KOPT-K1 (cell line): ENCODE results near the gene NR1I2.

Experiments used
- H3K27ac ChIP-seq: fragments of 200-600 bp; sonication (generic); 2 replicates; pipeline ENCODE4 v1.5.1; 2016; ENCODE audit warnings: antibody characterized with exemption, mild to moderate bottlenecking, low read depth, low read length; ENCODE audit not compliant: poor library complexity, severe bottlenecking
- H3K36me3 ChIP-seq: fragments of 200-600 bp; sonication (generic); 2 replicates; pipeline ENCODE4 v1.5.1; 2017; ENCODE audit warnings: antibody characterized with exemption, mild to moderate bottlenecking, low read length, moderate library complexity; ENCODE audit not compliant: insufficient read depth
- H3K9me3 ChIP-seq: fragments of 200-600 bp; sonication (generic); 2 replicates; pipeline ENCODE4 v1.5.1; 2017; ENCODE audit warnings: antibody characterized with exemption, low read length, mild to moderate bottlenecking; ENCODE audit not compliant: insufficient read depth, poor library complexity, severe bottlenecking

NR1I2 gene

DNA sequence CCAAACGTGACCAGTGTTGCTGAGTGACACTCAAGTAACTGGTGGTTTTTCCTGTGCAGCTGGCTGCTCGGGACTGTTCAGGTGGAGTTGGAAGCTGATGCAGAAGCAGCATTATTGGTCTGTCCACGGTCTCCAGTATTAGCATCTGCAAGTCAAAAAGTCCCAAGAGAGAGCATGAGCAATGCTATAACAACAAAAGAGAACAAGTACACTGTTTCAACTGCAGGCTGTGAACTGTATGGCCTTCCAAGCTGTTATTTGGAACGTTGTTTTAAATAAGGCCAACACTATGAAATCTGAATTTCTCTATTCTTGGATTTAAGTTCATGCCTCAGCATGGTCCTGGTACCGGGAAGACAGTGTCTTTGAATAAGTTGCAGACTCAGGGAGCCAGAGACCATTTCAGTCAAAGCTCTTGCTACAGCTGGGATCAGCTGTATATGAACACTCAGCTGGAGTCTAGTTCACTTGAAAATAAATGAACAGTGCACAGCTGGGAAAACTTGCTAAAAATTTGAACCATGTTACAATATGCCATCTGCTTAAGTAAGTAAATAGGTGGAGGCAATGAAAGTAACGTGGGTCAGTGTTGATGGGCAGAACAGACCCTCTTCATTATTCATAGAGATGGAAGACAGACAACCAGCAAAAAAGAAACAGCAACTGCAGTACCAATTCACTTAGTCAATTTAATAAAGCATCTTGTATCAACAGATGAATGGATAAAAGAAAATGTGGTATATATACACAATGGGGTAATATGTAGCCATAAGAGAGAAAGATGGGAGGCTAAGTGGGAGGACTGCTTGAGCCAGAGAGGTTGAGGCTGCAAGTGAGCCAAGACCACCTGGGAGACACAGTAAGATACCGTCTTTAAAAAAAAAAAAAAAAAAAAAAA, 45.1 kb downstream of the NR1I2 start:
- Histone ChIP-seq H3K9me3 (no peaks in the 10 kb centered on the region), H3K36me3 (peaks cover 32% of the 10 kb centered on the region), H3K27ac (no peak overlapping the region)

- Histone ChIP-seq H3K27ac (no peak overlapping the region), H3K9me3 (no peaks in the 10 kb centered on the region), H3K36me3 (peaks cover 34% of the 10 kb centered on the region)
Observed at GRCh38 chr3:119829420-119829819, 47.5 kb downstream of the NR1I2 start.

DNA sequence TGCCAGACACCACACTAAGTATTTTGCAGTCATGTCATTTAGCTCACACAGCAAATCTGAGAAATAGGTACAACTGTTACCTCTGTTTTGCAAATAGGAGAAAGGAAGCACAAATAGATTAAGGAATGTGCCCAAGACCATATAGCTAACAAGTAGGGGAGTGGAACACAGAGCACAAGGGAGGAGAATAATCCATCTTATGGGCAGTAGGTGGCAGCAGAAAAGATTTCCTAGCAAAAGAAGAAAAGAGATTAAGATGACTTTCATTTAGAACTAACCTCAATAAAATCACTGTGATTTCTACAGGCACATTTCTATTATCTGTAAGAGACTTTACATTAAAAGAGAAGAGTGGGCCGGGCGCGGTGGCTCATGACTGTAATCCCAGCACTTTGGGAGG, 49.1 kb downstream of the NR1I2 start:
- Histone ChIP-seq H3K27ac (no peak overlapping the region), H3K36me3 (peaks cover 27% of the 10 kb centered on the region), H3K9me3 (no peaks in the 10 kb centered on the region)

DNA sequence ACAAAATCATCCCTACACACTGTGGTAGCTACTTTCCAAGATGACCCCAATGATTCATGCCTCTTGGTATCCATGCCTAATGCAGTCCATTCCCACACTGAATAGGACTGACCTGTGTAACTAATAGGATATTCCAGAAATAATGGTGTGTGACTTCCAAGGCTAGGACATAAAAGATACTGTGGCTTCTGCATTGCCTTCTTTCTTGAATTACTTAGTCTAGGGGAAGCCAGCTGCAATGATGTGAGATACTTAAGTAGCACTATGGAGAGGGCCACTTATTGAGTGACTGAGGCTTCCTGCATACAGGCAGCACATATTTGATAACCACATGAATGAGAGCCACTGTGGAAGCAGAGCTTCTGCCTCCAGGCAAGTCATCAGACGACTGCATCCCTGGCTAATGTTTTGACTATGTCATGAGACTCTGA, 50.1 kb downstream of the NR1I2 start:
- H3K36me3 ChIP-seq = peaks cover 18% of the 10 kb centered on the region
- H3K27ac ChIP-seq = no peak overlapping the region
- no peaks in the 10 kb centered on the region for H3K9me3 ChIP-seq

- Histone ChIP-seq H3K9me3 (no peaks in the 10 kb centered on the region), H3K27ac (no peak overlapping the region), H3K36me3 (peaks cover 33% of the 10 kb centered on the region)
Observed at GRCh38 chr3:119834754-119835370, 53.0 kb downstream of the NR1I2 start.

GRCh38 chr3:119835556-119835955, 53.7 kb downstream of the NR1I2 start:
- peaks cover 40% of the 10 kb centered on the region for H3K36me3 ChIP-seq
- no peaks in the 10 kb centered on the region for H3K9me3 ChIP-seq
- no peak overlapping the region for H3K27ac ChIP-seq

- Histone ChIP-seq H3K36me3 (peaks cover 50% of the 10 kb centered on the region), H3K9me3 (peaks cover 7% of the 10 kb centered on the region), H3K27ac (no peak overlapping the region)
Observed at GRCh38 chr3:119841808-119842471, 60.0 kb downstream of the NR1I2 start.

- peaks cover 13% of the 10 kb centered on the region for H3K9me3 ChIP-seq
- H3K27ac ChIP-seq = no peak overlapping the region
- H3K36me3 ChIP-seq = peaks cover 42% of the 10 kb centered on the region
Observed at GRCh38 chr3:119849126-119849525, 67.2 kb downstream of the NR1I2 start.

- Histone ChIP-seq H3K9me3 (peaks cover 33% of the 10 kb centered on the region), H3K36me3 (peaks cover 61% of the 10 kb centered on the region), H3K27ac (no peak overlapping the region)
Observed at GRCh38 chr3:119856695-119857094, 74.8 kb downstream of the NR1I2 start.

DNA sequence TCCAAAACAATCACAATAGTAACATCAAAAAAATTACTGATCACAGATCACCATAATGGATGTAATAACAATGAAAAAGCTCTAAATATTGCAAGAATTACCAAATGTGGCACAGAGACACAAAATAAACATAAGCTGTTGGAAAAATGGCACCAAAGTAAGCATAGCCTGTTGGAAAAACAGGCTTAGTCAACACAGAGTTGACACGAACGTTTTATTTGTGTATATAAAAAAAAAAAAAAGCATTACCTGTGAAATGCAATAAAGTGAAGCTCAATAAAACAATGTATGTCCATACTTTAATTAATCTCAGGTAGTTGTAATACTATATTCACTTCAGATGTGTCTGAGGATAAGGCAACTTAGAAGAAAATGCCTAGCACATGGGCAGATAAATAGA, 77.1 kb downstream of the NR1I2 start:
- H3K9me3 ChIP-seq = peaks cover 33% of the 10 kb centered on the region
- H3K36me3 ChIP-seq = peaks cover 81% of the 10 kb centered on the region
- no peak overlapping the region for H3K27ac ChIP-seq

DNA sequence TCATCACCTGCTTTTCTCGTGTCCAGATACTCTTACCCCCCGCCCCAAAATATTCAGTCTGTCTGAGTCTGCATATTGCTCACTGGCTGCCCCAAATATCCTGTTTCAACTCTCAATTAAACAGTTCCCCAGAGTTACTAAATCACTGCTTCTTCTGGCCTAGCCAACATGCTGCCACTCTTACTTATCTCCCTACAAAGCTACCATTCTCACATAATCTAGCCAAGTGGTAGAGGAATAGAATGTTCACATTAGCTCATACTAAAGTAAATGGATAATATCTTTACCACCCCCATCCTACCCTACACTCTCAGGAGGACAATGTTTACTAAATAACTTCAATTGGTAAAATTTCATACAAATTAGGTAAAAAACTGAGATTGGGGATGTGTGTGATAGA, 77.8 kb downstream of the NR1I2 start:
- Histone ChIP-seq H3K9me3 (peaks cover 33% of the 10 kb centered on the region), H3K36me3 (peaks cover 88% of the 10 kb centered on the region), H3K27ac (no peak overlapping the region)

- peaks cover 85% of the 10 kb centered on the region for H3K36me3 ChIP-seq
- peaks cover 24% of the 10 kb centered on the region for H3K9me3 ChIP-seq
- no peak overlapping the region for H3K27ac ChIP-seq
Observed at GRCh38 chr3:119861681-119862080, 79.8 kb downstream of the NR1I2 start.

DNA sequence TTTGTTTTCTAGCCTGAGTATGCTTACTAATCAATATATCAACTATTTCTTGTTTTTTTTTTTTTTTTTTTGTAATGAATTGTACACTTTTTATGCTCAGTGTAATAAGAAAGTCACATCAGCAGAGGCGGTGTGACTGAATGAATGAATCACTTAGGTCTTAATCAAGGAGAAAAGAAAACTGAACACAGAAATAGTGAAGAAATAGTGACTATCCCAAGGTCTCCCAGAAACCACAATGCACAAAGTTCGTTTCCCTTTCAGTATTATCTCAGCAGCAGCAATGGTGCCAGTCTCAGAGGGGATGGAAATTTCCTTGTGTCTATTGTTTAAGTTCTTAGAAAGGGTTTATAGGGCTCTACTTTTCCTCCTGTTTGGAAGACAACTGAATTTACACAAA, 80.7 kb downstream of the NR1I2 start:
- H3K27ac ChIP-seq = no peak overlapping the region
- peaks cover 83% of the 10 kb centered on the region for H3K36me3 ChIP-seq
- H3K9me3 ChIP-seq = peaks cover 15% of the 10 kb centered on the region

- Histone ChIP-seq H3K9me3 (no peaks in the 10 kb centered on the region), H3K36me3 (peaks cover 68% of the 10 kb centered on the region), H3K27ac (no peak overlapping the region)
Observed at GRCh38 chr3:119864476-119864875, 82.6 kb downstream of the NR1I2 start.
